ENCODE results near the gene WIPF1.

WIPF1 gene

GRCh38 chr2:174597345-174598047, at the start of gene WIPF1:
TSS of gene WIPF1 (minus strand) at chr2:174597804. CDS start at chr2:174585573, 12,231 bp downstream.
- peak; percentile 87 for DNase-seq (ENCODE audit: low spot score)

- DNase-seq (ENCODE audit: low spot score): no peak
Observed at GRCh38 chr2:174645296-174645695, 47.7 kb upstream of the WIPF1 start.

GRCh38 chr2:174644406-174644805, 46.8 kb upstream of the WIPF1 start:
- DNase-seq (ENCODE audit: low spot score): no peak

- no peak for DNase-seq (ENCODE audit: low spot score)
Observed at GRCh38 chr2:174643356-174643755, 45.8 kb upstream of the WIPF1 start.

GRCh38 chr2:174641168-174641567, 43.6 kb upstream of the WIPF1 start:
- no peak for DNase-seq (ENCODE audit: low spot score)

- no peak for DNase-seq (ENCODE audit: low spot score)
Observed at GRCh38 chr2:174636987-174637386, 39.4 kb upstream of the WIPF1 start.

GRCh38 chr2:174635776-174636404, 38.3 kb upstream of the WIPF1 start:
- no peak for DNase-seq (ENCODE audit: low spot score)

- DNase-seq (ENCODE audit: low spot score): no peak
Observed at GRCh38 chr2:174635015-174635593, 37.5 kb upstream of the WIPF1 start.

- no peak for DNase-seq (ENCODE audit: low spot score)
Observed at GRCh38 chr2:174634130-174635014, 36.8 kb upstream of the WIPF1 start.

GRCh38 chr2:174633623-174633930, 36.0 kb upstream of the WIPF1 start:
- DNase-seq (ENCODE audit: low spot score): no peak

GRCh38 chr2:174632841-174633622, 35.4 kb upstream of the WIPF1 start:
- DNase-seq (ENCODE audit: low spot score): no peak

- DNase-seq (ENCODE audit: low spot score): no peak
Observed at GRCh38 chr2:174631009-174631981, 33.7 kb upstream of the WIPF1 start.

GRCh38 chr2:174630107-174630506, 32.5 kb upstream of the WIPF1 start:
- no peak for DNase-seq (ENCODE audit: low spot score)

- no peak for DNase-seq (ENCODE audit: low spot score)
Observed at GRCh38 chr2:174629506-174629905, 31.9 kb upstream of the WIPF1 start.

GRCh38 chr2:174628528-174629169, 31.0 kb upstream of the WIPF1 start:
- DNase-seq (ENCODE audit: low spot score): no peak

GRCh38 chr2:174627216-174627615, 29.6 kb upstream of the WIPF1 start:
- no peak for DNase-seq (ENCODE audit: low spot score)

GRCh38 chr2:174624895-174625430, 27.4 kb upstream of the WIPF1 start:
- no peak for DNase-seq (ENCODE audit: low spot score)

GRCh38 chr2:174623690-174624089, 26.1 kb upstream of the WIPF1 start:
- DNase-seq (ENCODE audit: low spot score): no peak

- no peak for DNase-seq (ENCODE audit: low spot score)
Observed at GRCh38 chr2:174623106-174623637, 25.6 kb upstream of the WIPF1 start.

- no peak for DNase-seq (ENCODE audit: low spot score)
Observed at GRCh38 chr2:174621323-174621722, 23.7 kb upstream of the WIPF1 start.
